H9 (cell line): ENCODE data around the gene SPPL3. TPM values are rescaled to one million over a fixed set of nuclear protein-coding genes. Genes with fewer than 3 reads are reported as not detected.

ENCODE experiments used
- DNase-seq: peaks from one replicate; pipeline ENCODE4 v3.0.0-alpha.2; 2017
- H2AFZ ChIP-seq: one replicate; pipeline ENCODE4 v1.6.1; 2013; ENCODE audit warnings: mild to moderate bottlenecking, low read length, control low read depth, moderate library complexity
- H2AK5ac ChIP-seq: 2 replicates; pipeline ENCODE4 v1.6.1; 2013; ENCODE audit warnings: low read length, control low read depth, mixed read lengths; ENCODE audit not compliant: insufficient read length
- H2BK120ac ChIP-seq: one replicate; pipeline ENCODE4 v1.6.1; 2013; ENCODE audit warnings: low read depth, mild to moderate bottlenecking, low read length, control low read depth, inconsistent platforms; ENCODE audit not compliant: poor library complexity, severe bottlenecking
- H2BK12ac ChIP-seq: 2 replicates; pipeline ENCODE4 v1.6.1; 2013; ENCODE audit warnings: low read length, control low read depth, mixed read lengths, low read depth; ENCODE audit not compliant: insufficient read length
- H2BK15ac ChIP-seq: 2 replicates; pipeline ENCODE4 v1.6.1; 2013; ENCODE audit warnings: low read depth, low read length, control low read depth
- H2BK20ac ChIP-seq: one replicate; pipeline ENCODE4 v1.6.1; 2013; ENCODE audit warnings: low read depth, mild to moderate bottlenecking, low read length, control low read depth, inconsistent platforms; ENCODE audit not compliant: poor library complexity, severe bottlenecking
- H2BK5ac ChIP-seq: 2 replicates; pipeline ENCODE4 v1.6.1; 2013; ENCODE audit warnings: low read length, control low read depth, mixed read lengths; ENCODE audit not compliant: insufficient read length
- H3K14ac ChIP-seq: 2 replicates; pipeline ENCODE4 v1.6.1; 2013; ENCODE audit warnings: low read length, control low read depth; ENCODE audit not compliant: insufficient read depth
- H3K18ac ChIP-seq: 2 replicates; pipeline ENCODE4 v1.6.1; 2013; ENCODE audit warnings: low read depth, mild to moderate bottlenecking, mixed read lengths, low read length, control low read depth; ENCODE audit not compliant: insufficient read length
- H3K23ac ChIP-seq: 2 replicates; pipeline ENCODE4 v1.6.1; 2013; ENCODE audit warnings: low read length, control low read depth, mixed read lengths, low read depth; ENCODE audit not compliant: insufficient read length
- H3K23me2 ChIP-seq: 2 replicates; pipeline ENCODE4 v1.6.1; 2013; ENCODE audit warnings: low read depth, mild to moderate bottlenecking, mixed read lengths, low read length, control low read depth; ENCODE audit not compliant: insufficient read length, poor library complexity, severe bottlenecking
- H3K27ac ChIP-seq: 2 replicates; pipeline ENCODE4 v1.5.1; 2013; ENCODE audit warnings: low read length, control low read depth, mixed read lengths, low read depth; ENCODE audit not compliant: insufficient read length
- H3K27me3 ChIP-seq: 2 replicates; pipeline ENCODE4 v1.6.1; 2013; ENCODE audit warnings: low read length, control low read depth, inconsistent platforms; ENCODE audit not compliant: insufficient read depth
- H3K4ac ChIP-seq: 2 replicates; pipeline ENCODE4 v1.6.1; 2013; ENCODE audit warnings: low read depth, mild to moderate bottlenecking, control low read depth, inconsistent platforms, low read length, moderate library complexity
- H3K4me1 ChIP-seq: 2 replicates; pipeline ENCODE4 v1.6.1; 2013; ENCODE audit warnings: low read length, control low read depth, inconsistent platforms; ENCODE audit not compliant: insufficient read depth
- H3K4me2 ChIP-seq: 2 replicates; pipeline ENCODE4 v1.6.1; 2013; ENCODE audit warnings: low read length, control low read depth, mixed read lengths; ENCODE audit not compliant: insufficient read length, insufficient read depth
- H3K56ac ChIP-seq: 2 replicates; pipeline ENCODE4 v1.6.1; 2013; ENCODE audit warnings: low read depth, mild to moderate bottlenecking, mixed read lengths, low read length, control low read depth; ENCODE audit not compliant: insufficient read length
- H3K79me1 ChIP-seq: 2 replicates; pipeline ENCODE4 v1.6.1; 2013; ENCODE audit warnings: low read depth, mild to moderate bottlenecking, moderate library complexity, low read length, control low read depth, inconsistent platforms; ENCODE audit not compliant: insufficient read depth, poor library complexity, severe bottlenecking
- H3K79me2 ChIP-seq: 2 replicates; pipeline ENCODE4 v1.6.1; 2013; ENCODE audit warnings: low read length, control low read depth, inconsistent platforms; ENCODE audit not compliant: insufficient read depth
- H3K9ac ChIP-seq: 2 replicates; pipeline ENCODE4 v1.6.1; 2013; ENCODE audit warnings: low read length, control low read depth, mixed read lengths; ENCODE audit not compliant: insufficient read length; ENCODE audit errors: extremely low read depth
- H3K9me3 ChIP-seq: one replicate; pipeline ENCODE4 v1.6.1; 2013; ENCODE audit warnings: low read depth, low read length, inconsistent platforms; ENCODE audit not compliant: control insufficient read depth
- H3T11ph ChIP-seq: one replicate; pipeline ENCODE4 v1.6.1; 2013; ENCODE audit warnings: mild to moderate bottlenecking, low read length, control low read depth, inconsistent platforms
- H4K20me1 ChIP-seq: one replicate; pipeline ENCODE4 v1.6.1; 2013; ENCODE audit not compliant: control insufficient read depth, insufficient read length, insufficient read depth
- H4K5ac ChIP-seq: 2 replicates; pipeline ENCODE4 v1.6.1; 2013; ENCODE audit warnings: low read depth, mild to moderate bottlenecking, mixed read lengths, low read length, control low read depth; ENCODE audit not compliant: insufficient read length
- H4K8ac ChIP-seq: replicated peaks from 2 replicates; pipeline ENCODE4 v1.6.1; 2013; ENCODE audit warnings: low read length, control low read depth, mixed read lengths, low read depth; ENCODE audit not compliant: insufficient read length
- H4K91ac ChIP-seq: 2 replicates; pipeline ENCODE4 v1.6.1; 2013; ENCODE audit warnings: low read depth, mild to moderate bottlenecking, moderate library complexity, mixed read lengths, low read length, control low read depth; ENCODE audit not compliant: insufficient read length
- H3K27ac Mint-ChIP-seq, 3 experiments: 2 replicates in 2 of 3; 3 replicates in 1 of 3; pipeline ENCODE4 v1.8.0; 2020 to 2021; ENCODE audit warnings: mixed read lengths in 3 of 3, mild to moderate bottlenecking in 1 of 3, moderate library complexity in 1 of 3
- H3K27me3 Mint-ChIP-seq: 2 replicates; pipeline ENCODE4 v1.8.0; 2021; ENCODE audit warnings: low read depth, mild to moderate bottlenecking, moderate library complexity, mixed read lengths
- H3K36me3 Mint-ChIP-seq, 3 experiments: 2 replicates in 2 of 3; 3 replicates in 1 of 3; pipeline ENCODE4 v1.8.0; 2020 to 2021; ENCODE audit warnings: low read depth in 3 of 3, mixed read lengths in 3 of 3; ENCODE audit not compliant: insufficient read depth in 1 of 3
- H3K4me1 Mint-ChIP-seq, 2 experiments: 2 replicates each; pipeline ENCODE4 v1.8.0; 2020; ENCODE audit warnings: mixed read lengths in 2 of 2
- H3K4me3 Mint-ChIP-seq, 2 experiments: 2 replicates in 1 of 2; 3 replicates in 1 of 2; pipeline ENCODE4 v1.8.0; 2020 to 2021; ENCODE audit warnings: mild to moderate bottlenecking in 2 of 2, mixed read lengths in 2 of 2, moderate library complexity in 1 of 2
- H3K9me3 Mint-ChIP-seq, 2 experiments: 2 replicates in 1 of 2; 3 replicates in 1 of 2; pipeline ENCODE4 v1.8.0; 2020; ENCODE audit warnings: mild to moderate bottlenecking in 2 of 2, mixed read lengths in 2 of 2, moderate library complexity in 1 of 2
- CTCF ChIP-seq: fragments of 200-600 bp; sonication (generic); conservative IDR thresholded peaks from 3 replicates; pipeline ENCODE4 v1.8.0; 2021; ENCODE audit warnings: antibody characterized with exemption, mild to moderate bottlenecking
- WGBS: extraction: QIAGEN DNeasy Blood & Tissue Kit; methylation state at CpG from one replicate; pipeline ENCODE4 v1.1.7; 2013; ENCODE audit warnings: missing lambda C conversion rate, low lambda C conversion rate, mixed read lengths; ENCODE audit not compliant: insufficient read length; ENCODE audit errors: extremely low coverage; 5-methylcytosine and 5-hydroxymethylcytosine counted together
- total RNA-seq: library from RNA; stranded (reverse); gene quantifications from 2 replicates; pipeline ENCODE4 v1.2.1, GENCODE V29; 2021

The SPPL3 gene
- total RNA-seq, 1 experiment from 2014 or later, result 46.3 TPM

- Histone ChIP-seq H4K91ac (no peak overlapping the region), H4K8ac (no peak overlapping the region), H3K79me2 (no peaks in the 10 kb centered on the region), H3K23me2 (no peaks in the 10 kb centered on the region), H3K18ac (no peak overlapping the region), H2BK5ac (no peak overlapping the region), H2BK15ac (no peak overlapping the region), H2BK20ac (no peak overlapping the region), H3K56ac (no peak overlapping the region), H3K79me1 (no peaks in the 10 kb centered on the region), H3K4me1 (no peaks in the 10 kb centered on the region), H4K5ac (no peak overlapping the region), H3K23ac (no peak overlapping the region), H3K27ac (no peak overlapping the region), H3K4ac (no peak overlapping the region), H2BK120ac (no peak overlapping the region), H3K27me3 (no peaks in the 10 kb centered on the region), H3K14ac (no peak overlapping the region), H3K9me3 (no peaks in the 10 kb centered on the region), H4K20me1 (no peaks in the 10 kb centered on the region), H2BK12ac (no peak overlapping the region), H3K9ac (no peak overlapping the region), H2AFZ (no peak overlapping the region), H3T11ph (no peak overlapping the region), H3K4me2 (no peak overlapping the region), H2AK5ac (no peak overlapping the region)
- Mint-ChIP-seq H3K27ac (0 out of 7 replicates have a peak overlapping the region, but pooled peaks of 1 of the 3 experiments have one; percentile 7), H3K27me3 (no peaks in the 10 kb centered on the region; the same call in none of the 2 replicates), H3K9me3 (no peaks in the 10 kb centered on the region), H3K4me1 (no peaks in the 10 kb centered on the region), H3K36me3 (no peaks in the 10 kb centered on the region), H3K4me3 (no peak overlapping the region)
- TF ChIP-seq CTCF, result no peak
- DNase-seq, result no peak
- no CpG with 5 or more reads among the region's 7 CpGs for WGBS
Measured at GRCh38 chr12:120748242-120748641, 155.9 kb downstream of the SPPL3 start.
